GM23338 (cell line): Measurements from ENCODE around the gene GTPBP4. TPM values are rescaled to one million over a fixed set of nuclear protein-coding genes. Genes with fewer than 3 reads are reported as not detected.

Experiments
- ATAC-seq: fragments of 200-7000 bp; cut with Tn5 transposase; 3 replicates; pipeline ENCODE4 v1.9.1; 2020
- DNase-seq: peaks from one replicate; pipeline ENCODE4 v3.0.0-alpha.2; 2015; ENCODE audit warnings: low spot score
- H2AFZ ChIP-seq: fragments of 200-600 bp; sonication (generic); 2 replicates; pipeline ENCODE4 v1.8.0; 2016; ENCODE audit warnings: antibody characterized with exemption, mild to moderate bottlenecking, moderate library complexity
- H3F3A ChIP-seq: fragments of 200-600 bp; sonication (generic); replicated peaks from 2 replicates; pipeline ENCODE4 v1.8.0; 2017; ENCODE audit warnings: antibody characterized with exemption, mixed run types, low read depth
- H3K27ac ChIP-seq: fragments of 200-600 bp; sonication (generic); 2 replicates; pipeline ENCODE4 v1.6.1; 2016; ENCODE audit warnings: low read depth
- H3K27me3 ChIP-seq: fragments of 200-600 bp; sonication (generic); 2 replicates; pipeline ENCODE4 v1.8.0; 2016; ENCODE audit warnings: mild to moderate bottlenecking, mixed run types, moderate library complexity; ENCODE audit not compliant: insufficient read depth
- H3K36me3 ChIP-seq: fragments of 200-600 bp; sonication (generic); 2 replicates; pipeline ENCODE4 v1.8.0; 2016; ENCODE audit warnings: mild to moderate bottlenecking; ENCODE audit not compliant: insufficient read depth
- H3K4me1 ChIP-seq: fragments of 200-600 bp; sonication (generic); 2 replicates; pipeline ENCODE4 v1.8.0; 2016; ENCODE audit warnings: mild to moderate bottlenecking, moderate library complexity; ENCODE audit not compliant: insufficient read depth
- H3K4me2 ChIP-seq: fragments of 200-600 bp; sonication (generic); 2 replicates; pipeline ENCODE4 v1.7.1; 2017; ENCODE audit warnings: mixed run types
- H3K4me3 ChIP-seq: fragments of 200-600 bp; sonication (generic); 2 replicates; pipeline ENCODE4 v1.6.1; 2016; ENCODE audit warnings: mixed run types
- H3K79me2 ChIP-seq: fragments of 200-600 bp; sonication (generic); replicated peaks from 2 replicates; pipeline ENCODE4 v1.8.0; 2017; ENCODE audit warnings: mild to moderate bottlenecking; ENCODE audit not compliant: insufficient read depth
- H3K9me2 ChIP-seq: fragments of 200-600 bp; sonication (generic); 2 replicates; pipeline ENCODE4 v1.8.0; 2017; ENCODE audit not compliant: insufficient read depth
- H4K20me1 ChIP-seq: fragments of 200-600 bp; sonication (generic); replicated peaks from 2 replicates; pipeline ENCODE4 v1.8.0; 2017; ENCODE audit warnings: mild to moderate bottlenecking; ENCODE audit not compliant: insufficient read depth
- H3K27ac Mint-ChIP-seq: 2 replicates; pipeline ENCODE4 v1.8.0; 2020; ENCODE audit warnings: inconsistent platforms, mild to moderate bottlenecking, moderate library complexity, mixed read lengths
- H3K27me3 Mint-ChIP-seq: 3 replicates; pipeline ENCODE4 v1.8.0; 2022; ENCODE audit warnings: low read depth, mild to moderate bottlenecking, moderate library complexity, mixed read lengths, inconsistent platforms; ENCODE audit not compliant: insufficient read depth, poor library complexity
- H3K36me3 Mint-ChIP-seq: 3 replicates; pipeline ENCODE4 v1.8.0; 2021; ENCODE audit warnings: low read depth, mild to moderate bottlenecking, inconsistent platforms, moderate library complexity, mixed read lengths
- H3K4me1 Mint-ChIP-seq: 3 replicates; pipeline ENCODE4 v1.8.0; 2020; ENCODE audit warnings: mild to moderate bottlenecking, inconsistent platforms, mixed read lengths
- H3K4me3 Mint-ChIP-seq: 3 replicates; pipeline ENCODE4 v1.8.0; 2021; ENCODE audit warnings: moderate library complexity, mild to moderate bottlenecking, inconsistent platforms, mixed read lengths
- H3K9me3 Mint-ChIP-seq: 3 replicates; pipeline ENCODE4 v1.8.0; 2020; ENCODE audit warnings: moderate library complexity, mild to moderate bottlenecking, inconsistent platforms, mixed read lengths
- CREB1 ChIP-seq: fragments of 250-450 bp; sonication (Bioruptor Pico); IDR thresholded peaks from 2 replicates; pipeline ENCODE4 v1.5.0; 2020; ENCODE audit warnings: low read depth, mild to moderate bottlenecking, moderate library complexity
- ETS1 ChIP-seq: IDR thresholded peaks from 2 replicates; pipeline ENCODE4 v1.6.1; 2016; ENCODE audit warnings: antibody characterized with exemption
- EZH2 ChIP-seq: fragments of 200-600 bp; sonication (generic); IDR thresholded peaks from one replicate; pipeline ENCODE4 v1.8.0; 2017; ENCODE audit warnings: antibody characterized with exemption, mild to moderate bottlenecking, low read depth; ENCODE audit not compliant: unreplicated experiment
- EZH2phosphoT487 ChIP-seq: fragments of 200-600 bp; sonication (generic); IDR thresholded peaks from one replicate; pipeline ENCODE4 v1.8.1; 2018; ENCODE audit warnings: antibody characterized with exemption; ENCODE audit not compliant: unreplicated experiment
- JUNB ChIP-seq: IDR thresholded peaks from one replicate; pipeline ENCODE4 v1.6.1; 2016; ENCODE audit warnings: antibody characterized with exemption; ENCODE audit not compliant: unreplicated experiment
- NANOG ChIP-seq: IDR thresholded peaks from 2 replicates; pipeline ENCODE4 v1.6.1; 2016; ENCODE audit warnings: antibody characterized with exemption, borderline replicate concordance
- POLR2AphosphoS5 ChIP-seq: IDR thresholded peaks from 2 replicates; pipeline ENCODE4 v1.6.1; 2016; ENCODE audit warnings: antibody characterized with exemption, low read depth
- REST ChIP-seq: IDR thresholded peaks from one replicate; pipeline ENCODE4 v1.6.1; 2018; ENCODE audit warnings: antibody characterized with exemption; ENCODE audit not compliant: unreplicated experiment
- STAT1 ChIP-seq: IDR thresholded peaks from one replicate; pipeline ENCODE4 v1.6.1; 2016; ENCODE audit warnings: antibody characterized with exemption; ENCODE audit not compliant: unreplicated experiment
- ZNF114 ChIP-seq: fragments of 250-450 bp; sonication (Bioruptor Pico); IDR thresholded peaks from 2 replicates; pipeline ENCODE4 v1.5.0; 2020; ENCODE audit warnings: mild to moderate bottlenecking, moderate library complexity
- ZNF331 ChIP-seq: fragments of 250-450 bp; sonication (Bioruptor Pico); IDR thresholded peaks from 2 replicates; pipeline ENCODE4 v1.5.0; 2020; ENCODE audit warnings: low read depth, mild to moderate bottlenecking, moderate library complexity
- ZNF462 ChIP-seq: fragments of 250-450 bp; sonication (Bioruptor Pico); IDR thresholded peaks from 2 replicates; pipeline ENCODE4 v1.5.0; 2020; ENCODE audit warnings: mild to moderate bottlenecking, moderate library complexity
- polyA plus RNA-seq: library from polyadenylated mRNA; unstranded; fragments of >200 nt; fragmentation: Nextera tagmentation; extraction: Ambion mirVana; gene quantifications from 2 replicates; pipeline ENCODE4 v1.2.1, GENCODE V29; 2016
- total RNA-seq: library from RNA; depleted of rRNA; stranded (reverse); fragments of >200 nt; shearing (Covaris generic); gene quantifications from 2 replicates; pipeline ENCODE4 v1.2.3, GENCODE V29; 2014
- TF ChIP-seq, protein P1 (sequence below), 2 experiments: fragments of 200-600 bp in 1 of 2; sonication (generic) in 1 of 2; conservative IDR thresholded peaks; 2 replicates each; pipeline versions ENCODE4 v1.5.1 to v1.6.1; 2016 to 2017; ENCODE audit warnings: antibody characterized with exemption in 2 of 2, low read depth in 2 of 2, mild to moderate bottlenecking in 2 of 2, moderate library complexity in 1 of 2

Gene GTPBP4
- total and polyA plus RNA-seq, 2 experiments from 2014 or later = 56.5 to 62.6 TPM

DNA sequence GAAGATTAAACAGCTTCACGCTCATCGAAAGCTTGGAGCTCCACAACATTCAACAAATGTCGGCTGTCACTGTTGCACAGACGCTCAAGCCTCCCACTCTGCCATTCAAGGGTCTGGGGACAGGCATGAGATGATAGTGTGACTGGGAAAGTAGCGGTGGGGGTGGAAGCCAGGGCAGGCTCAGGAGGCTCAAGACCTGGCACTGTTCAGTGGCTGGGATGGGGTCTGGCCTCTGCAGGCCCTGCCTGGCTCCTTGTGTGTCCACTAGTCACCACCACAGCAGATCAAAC is 13.5 kb upstream of the GTPBP4 start:
- no peaks in the 10 kb centered on the region for H3K27me3 ChIP-seq
- H3K27ac Mint-ChIP-seq = no peak overlapping the region
- no peak overlapping the region for H3K4me3 Mint-ChIP-seq
- no peak overlapping the region for H3K4me3 ChIP-seq
- DNase-seq = no peak
- no peaks in the 10 kb centered on the region for H3K9me2 ChIP-seq
- H3F3A ChIP-seq = 0 out of 2 replicates have a peak, but pooled peaks cover 4% of the 10 kb centered on the region
- H3K27me3 Mint-ChIP-seq = no peaks in the 10 kb centered on the region
- no peak overlapping the region for H3K27ac ChIP-seq
- no peak overlapping the region for H2AFZ ChIP-seq
- no peak for ATAC-seq
- H3K4me2 ChIP-seq = no peak overlapping the region
- peaks cover 14% of the 10 kb centered on the region for H3K36me3 Mint-ChIP-seq
- no peaks in the 10 kb centered on the region for H4K20me1 ChIP-seq
- H3K4me1 Mint-ChIP-seq = peaks cover 8% of the 10 kb centered on the region
- H3K9me3 Mint-ChIP-seq = peaks cover 22% of the 10 kb centered on the region
- H3K36me3 ChIP-seq = no peaks in the 10 kb centered on the region
- no peak for TF ChIP-seq ZNF331
- TF ChIP-seq ZNF462 (CRISPR knock-in tag) = no peak
- TF ChIP-seq POLR2AphosphoS5 = no peak
- TF ChIP-seq STAT1 = no peak
- TF ChIP-seq JUNB = no peak
- TF ChIP-seq ZNF114 (CRISPR knock-in tag) = no peak
- no peak for TF ChIP-seq EZH2
- TF ChIP-seq CREB1 = no peak
- no peak for TF ChIP-seq EZH2phosphoT487
- TF ChIP-seq ETS1 = no peak
- TF ChIP-seq, protein P1, sequence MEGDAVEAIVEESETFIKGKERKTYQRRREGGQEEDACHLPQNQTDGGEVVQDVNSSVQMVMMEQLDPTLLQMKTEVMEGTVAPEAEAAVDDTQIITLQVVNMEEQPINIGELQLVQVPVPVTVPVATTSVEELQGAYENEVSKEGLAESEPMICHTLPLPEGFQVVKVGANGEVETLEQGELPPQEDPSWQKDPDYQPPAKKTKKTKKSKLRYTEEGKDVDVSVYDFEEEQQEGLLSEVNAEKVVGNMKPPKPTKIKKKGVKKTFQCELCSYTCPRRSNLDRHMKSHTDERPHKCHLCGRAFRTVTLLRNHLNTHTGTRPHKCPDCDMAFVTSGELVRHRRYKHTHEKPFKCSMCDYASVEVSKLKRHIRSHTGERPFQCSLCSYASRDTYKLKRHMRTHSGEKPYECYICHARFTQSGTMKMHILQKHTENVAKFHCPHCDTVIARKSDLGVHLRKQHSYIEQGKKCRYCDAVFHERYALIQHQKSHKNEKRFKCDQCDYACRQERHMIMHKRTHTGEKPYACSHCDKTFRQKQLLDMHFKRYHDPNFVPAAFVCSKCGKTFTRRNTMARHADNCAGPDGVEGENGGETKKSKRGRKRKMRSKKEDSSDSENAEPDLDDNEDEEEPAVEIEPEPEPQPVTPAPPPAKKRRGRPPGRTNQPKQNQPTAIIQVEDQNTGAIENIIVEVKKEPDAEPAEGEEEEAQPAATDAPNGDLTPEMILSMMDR (conservative IDR thresholded peaks at IDR 0.05; ENCODE audit: low read depth in 2 of 2) = no peak
- no peak for TF ChIP-seq NANOG
- TF ChIP-seq REST = no peak
- no peaks in the 10 kb centered on the region for H3K4me1 ChIP-seq
- H3K79me2 ChIP-seq = no peaks in the 10 kb centered on the region
